ENCODE data around the gene PTH2.
A peak's percentile ranks its signal among the peaks of the same experiment; 100 is the strongest.

Gene PTH2

DNA sequence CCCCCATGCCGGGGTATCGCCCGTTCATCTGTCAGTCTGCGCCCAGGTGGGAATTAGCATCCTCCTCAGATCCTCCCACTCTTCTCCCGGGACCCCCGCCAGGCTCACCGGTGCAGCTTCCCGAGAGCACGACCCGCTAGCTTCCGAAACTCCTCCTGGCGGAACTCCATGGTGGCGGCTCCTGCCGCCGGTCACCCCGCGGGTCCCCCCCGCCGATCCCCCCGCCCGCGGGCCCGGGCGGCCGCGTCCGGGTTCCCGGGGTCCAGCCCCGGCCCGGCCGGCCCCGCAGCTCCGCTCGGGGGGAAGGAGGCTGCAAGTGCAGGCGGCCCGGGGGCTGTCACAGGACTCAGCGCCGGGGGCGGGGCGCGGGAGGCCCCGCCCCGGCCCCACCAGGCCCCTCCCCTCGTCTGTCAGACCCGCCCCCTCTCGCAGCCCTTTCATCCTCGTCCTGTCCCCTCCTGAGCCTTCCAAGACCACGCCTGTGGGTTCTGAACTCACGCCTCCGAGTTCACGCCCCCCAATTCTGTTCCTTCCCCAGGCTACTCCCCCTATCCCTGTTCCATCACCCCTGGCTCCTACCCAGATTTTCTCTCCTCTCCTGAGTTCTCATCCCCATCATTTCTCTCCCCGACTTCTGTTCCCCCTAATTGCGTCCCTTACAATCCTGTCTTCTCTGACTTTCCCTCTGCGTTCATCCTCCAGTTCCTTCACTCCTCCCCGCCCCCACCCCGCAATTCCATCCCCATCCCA, 18.1 kb upstream of the PTH2 start, which contains the start of gene SLC17A7:
TSS of gene SLC17A7 (minus strand) at position 318 of the 750 bp plus-strand sequence. CDS start at position 170, 148 bp downstream.
- ATAC-seq, result no peak
- Mint-ChIP-seq H3K27me3 (peaks cover 60% of the 10 kb centered on the region), H3K27ac (no peak within 1 kb of the TSS)

DNA sequence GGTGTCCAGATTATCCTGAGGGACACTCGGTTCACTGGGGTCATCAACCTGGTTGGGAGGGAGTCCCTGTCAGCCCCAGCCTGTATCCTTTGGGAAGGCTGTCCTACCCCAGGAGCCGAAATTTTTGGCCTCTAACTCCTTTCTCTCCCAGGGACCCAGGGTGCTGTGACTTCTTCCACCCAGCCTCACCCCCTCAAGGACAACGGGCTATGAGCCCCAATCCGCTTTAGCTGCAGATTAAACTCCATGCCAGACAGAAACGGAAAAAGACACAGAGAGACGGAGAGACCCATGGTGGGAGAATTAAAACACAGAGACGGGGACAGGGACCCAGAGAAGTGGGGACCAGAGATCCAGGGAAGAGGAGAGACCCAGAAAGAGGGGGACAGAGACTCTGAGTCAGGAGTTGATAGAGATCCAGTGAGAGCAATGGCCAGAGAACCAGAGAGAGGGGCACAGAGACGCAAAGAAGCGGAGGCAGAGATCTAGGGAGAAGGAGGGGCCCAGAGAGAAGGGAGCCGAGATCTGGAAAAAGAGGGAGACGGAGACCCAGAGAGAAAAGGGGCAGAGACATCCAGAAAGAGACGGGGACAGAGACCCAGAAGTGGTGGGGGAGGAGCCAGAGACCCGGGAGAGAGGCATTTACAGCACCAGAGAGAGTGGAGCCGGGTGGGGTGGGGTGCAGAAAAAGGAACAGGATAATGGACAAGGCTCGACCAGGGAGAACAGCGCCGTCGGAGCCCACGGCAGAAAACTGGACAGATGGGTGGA, 17.4 kb upstream of the PTH2 start:
- Mint-ChIP-seq H3K9me3 (no peaks in the 10 kb centered on the region), H3K4me1 (peaks cover 36% of the 10 kb centered on the region), H3K36me3 (ENCODE audit: low read depth) (no peaks in the 10 kb centered on the region), H3K4me3 (no peak overlapping the region), H3K27me3 (peaks cover 68% of the 10 kb centered on the region), H3K27ac (no peak overlapping the region)
- DNase-seq, result no peak
- no peak for ATAC-seq

More for the DNA sequence above, 18.1 kb upstream of the PTH2 start, which contains the start of gene SLC17A7:
- H3K4me1 Mint-ChIP-seq, result peaks cover 30% of the 10 kb centered on the region
- peak; percentile 62 for DNase-seq
- H3K36me3 Mint-ChIP-seq (ENCODE audit: low read depth), result peaks cover 2% of the 10 kb centered on the region
- peak within 1 kb of the TSS; percentile 76 for H3K4me3 Mint-ChIP-seq
- no peaks in the 10 kb centered on the region for H3K9me3 Mint-ChIP-seq

DNA sequence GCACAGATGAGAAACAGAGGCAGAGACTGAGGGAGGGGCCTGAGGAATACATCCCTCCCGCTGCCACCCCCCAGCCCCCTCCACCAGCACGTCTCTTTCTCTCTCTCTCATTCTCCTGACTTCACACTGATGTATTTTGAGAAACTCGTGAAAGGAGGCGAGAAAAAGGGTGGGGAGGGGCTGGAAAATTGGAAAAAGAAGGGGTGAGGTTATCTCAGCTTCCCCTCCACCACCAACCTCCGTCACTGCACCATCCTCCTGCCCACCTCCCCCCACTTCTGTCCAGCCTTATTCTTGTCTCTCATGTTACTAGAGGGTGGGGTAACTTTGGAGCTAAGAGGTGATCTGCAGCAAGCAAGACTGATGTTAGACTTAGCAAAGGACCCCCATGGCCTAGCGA, 16.6 kb upstream of the PTH2 start:
- no peak overlapping the region for H3K4me3 Mint-ChIP-seq
- H3K27me3 Mint-ChIP-seq, result peaks cover 76% of the 10 kb centered on the region
- no peaks in the 10 kb centered on the region for H3K36me3 Mint-ChIP-seq (ENCODE audit: low read depth)
- peaks cover 32% of the 10 kb centered on the region for H3K4me1 Mint-ChIP-seq
- ATAC-seq (no peak), DNase-seq (no peak)
- H3K27ac Mint-ChIP-seq, result no peak overlapping the region
- H3K9me3 Mint-ChIP-seq, result no peaks in the 10 kb centered on the region

DNA sequence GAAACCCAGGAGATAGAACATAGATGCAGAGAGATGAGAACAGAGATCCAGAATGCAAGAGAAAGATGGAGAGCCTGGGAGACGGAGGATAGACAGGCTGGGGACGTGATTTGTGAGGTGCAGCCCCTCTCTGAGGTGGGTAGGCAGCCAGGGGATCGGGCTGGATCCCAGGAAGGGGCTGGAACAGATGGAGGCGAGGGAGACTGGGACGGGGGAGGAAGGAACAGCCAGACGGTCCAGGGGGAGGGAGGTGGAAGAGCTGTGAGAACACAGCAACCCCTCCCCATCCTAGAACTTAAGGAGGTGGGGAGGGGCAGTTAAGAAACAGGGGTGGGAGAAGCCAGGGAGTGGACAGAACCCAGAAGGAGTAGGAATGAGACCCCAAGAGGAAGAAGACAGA, 15.0 kb upstream of the PTH2 start:
- Mint-ChIP-seq H3K27ac (no peak overlapping the region), H3K4me1 (peaks cover 27% of the 10 kb centered on the region), H3K9me3 (no peaks in the 10 kb centered on the region), H3K4me3 (no peak overlapping the region), H3K27me3 (peaks cover 90% of the 10 kb centered on the region), H3K36me3 (ENCODE audit: low read depth) (no peaks in the 10 kb centered on the region)
- DNase-seq (no peak), ATAC-seq (no peak)

DNA sequence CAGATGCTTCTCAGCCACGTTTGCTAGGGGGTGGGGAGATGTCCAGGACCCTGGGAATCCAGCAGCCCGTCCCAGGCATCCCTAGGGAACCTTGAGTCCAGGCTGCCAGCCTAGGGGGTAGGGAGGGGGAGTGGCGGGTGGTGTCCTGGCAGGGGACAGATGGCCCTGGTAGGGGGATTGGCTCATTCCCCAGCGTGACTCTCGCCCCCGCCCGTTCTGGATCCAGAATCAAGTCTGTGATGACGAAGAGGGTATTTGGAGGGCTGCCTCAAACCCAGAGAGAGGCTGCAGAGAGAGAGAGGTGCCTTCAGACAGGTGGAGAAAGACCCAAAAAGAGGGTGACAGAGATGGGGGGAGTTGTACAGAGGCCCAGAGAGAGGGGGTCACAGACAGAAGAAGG, 14.0 kb upstream of the PTH2 start:
- no peaks in the 10 kb centered on the region for H3K9me3 Mint-ChIP-seq
- no peak for DNase-seq
- ATAC-seq, result no peak
- peaks cover 30% of the 10 kb centered on the region for H3K4me1 Mint-ChIP-seq
- H3K27ac Mint-ChIP-seq, result no peak overlapping the region
- H3K36me3 Mint-ChIP-seq (ENCODE audit: low read depth), result no peaks in the 10 kb centered on the region
- H3K27me3 Mint-ChIP-seq, result peaks cover 94% of the 10 kb centered on the region
- no peak overlapping the region for H3K4me3 Mint-ChIP-seq

DNA sequence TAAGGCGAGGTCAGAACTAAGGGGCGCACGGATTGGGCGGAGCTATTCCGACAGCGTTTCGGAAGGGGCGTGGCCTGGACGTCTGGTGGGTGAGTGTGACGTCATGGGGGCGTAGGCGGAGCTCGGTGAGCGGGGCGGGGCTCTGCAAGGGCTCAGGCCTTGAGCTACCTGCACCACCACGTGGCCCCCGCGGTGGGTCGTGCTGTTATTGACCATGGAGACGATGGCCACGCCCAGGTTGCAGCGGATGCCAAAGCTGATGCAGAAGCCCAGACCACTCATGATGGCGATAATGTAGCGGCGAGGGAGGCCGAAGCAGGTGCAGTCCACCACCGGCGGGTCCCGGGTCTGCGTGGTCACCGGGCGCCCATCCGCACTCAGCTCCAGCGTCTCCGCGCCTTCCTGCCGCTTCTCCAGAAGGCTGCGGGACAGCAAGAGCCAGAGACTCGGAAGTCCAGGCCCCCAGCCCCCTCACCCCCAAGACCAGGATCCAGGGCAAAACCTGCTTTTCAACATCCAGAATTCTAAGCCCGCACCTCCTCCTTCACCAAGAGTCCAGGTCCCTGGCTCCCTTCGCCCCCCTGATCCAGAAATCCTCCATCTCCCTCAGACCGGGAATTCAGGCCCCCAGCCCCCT, 13.3 kb upstream of the PTH2 start:
- ATAC-seq, result no peak
- peaks cover 94% of the 10 kb centered on the region for H3K27me3 Mint-ChIP-seq
- DNase-seq, result peak; percentile 80
- peaks cover 26% of the 10 kb centered on the region for H3K4me1 Mint-ChIP-seq
- H3K36me3 Mint-ChIP-seq (ENCODE audit: low read depth), result no peaks in the 10 kb centered on the region
- H3K9me3 Mint-ChIP-seq, result no peaks in the 10 kb centered on the region
- no peak overlapping the region for H3K4me3 Mint-ChIP-seq
- H3K27ac Mint-ChIP-seq, result peak overlapping the region; percentile 34

DNA sequence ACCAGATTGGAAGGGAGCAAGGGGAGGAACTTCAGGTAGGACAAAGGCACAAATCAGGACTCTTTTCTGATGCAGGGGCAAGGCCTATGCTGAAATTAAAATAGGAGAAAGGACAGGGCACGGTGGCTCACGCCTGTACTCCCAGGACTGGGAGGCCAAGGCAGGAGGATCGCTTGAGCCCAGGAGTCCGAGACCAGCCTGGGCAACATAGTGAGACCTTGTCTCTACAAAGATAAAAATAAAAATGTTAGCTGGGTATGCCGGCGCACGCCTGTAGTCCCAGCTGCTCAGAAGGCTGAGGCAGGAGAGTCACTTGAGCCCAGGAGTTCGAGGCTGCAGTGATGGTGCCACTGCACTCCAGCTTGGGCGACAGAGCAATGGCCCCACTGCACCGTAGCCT, 12.4 kb upstream of the PTH2 start:
- ATAC-seq (no peak), DNase-seq (no peak)
- H3K36me3 Mint-ChIP-seq (ENCODE audit: low read depth), result no peaks in the 10 kb centered on the region
- no peak overlapping the region for H3K27ac Mint-ChIP-seq
- no peak overlapping the region for H3K4me3 Mint-ChIP-seq
- H3K9me3 Mint-ChIP-seq, result no peaks in the 10 kb centered on the region
- peaks cover 97% of the 10 kb centered on the region for H3K27me3 Mint-ChIP-seq
- H3K4me1 Mint-ChIP-seq, result peaks cover 25% of the 10 kb centered on the region

DNA sequence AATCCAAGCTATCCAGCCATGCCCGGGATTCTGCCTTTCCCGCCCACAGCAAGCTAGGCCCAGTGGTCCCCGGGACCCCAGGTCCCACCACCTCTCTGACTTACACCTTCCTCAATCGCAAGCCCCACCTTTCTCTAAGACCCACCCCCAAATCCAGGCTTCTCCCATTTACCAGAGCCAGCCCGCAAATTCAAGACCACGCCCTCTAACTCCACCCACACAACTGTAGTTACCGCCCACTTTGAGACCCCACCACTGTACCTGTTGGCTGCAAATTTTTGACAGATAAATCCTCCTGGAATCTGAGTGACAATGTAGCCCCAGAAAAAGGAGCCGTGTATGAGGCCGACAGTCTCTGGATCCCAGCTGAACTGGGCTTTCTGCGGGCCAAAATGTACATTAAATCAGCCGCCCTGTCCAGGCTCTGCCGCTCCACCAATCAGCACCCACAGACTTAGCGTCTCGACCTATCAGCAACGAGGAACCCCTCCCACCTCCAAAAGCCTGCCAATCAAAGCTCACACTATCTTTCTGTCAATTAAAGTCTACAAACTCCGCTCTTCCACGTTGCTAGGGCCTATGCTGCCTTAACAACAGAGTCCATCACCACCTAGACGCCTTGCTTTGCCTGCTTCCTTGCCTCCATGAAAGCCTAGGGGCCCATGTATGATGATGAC, 11.8 kb upstream of the PTH2 start:
- no peaks in the 10 kb centered on the region for H3K9me3 Mint-ChIP-seq

DNA sequence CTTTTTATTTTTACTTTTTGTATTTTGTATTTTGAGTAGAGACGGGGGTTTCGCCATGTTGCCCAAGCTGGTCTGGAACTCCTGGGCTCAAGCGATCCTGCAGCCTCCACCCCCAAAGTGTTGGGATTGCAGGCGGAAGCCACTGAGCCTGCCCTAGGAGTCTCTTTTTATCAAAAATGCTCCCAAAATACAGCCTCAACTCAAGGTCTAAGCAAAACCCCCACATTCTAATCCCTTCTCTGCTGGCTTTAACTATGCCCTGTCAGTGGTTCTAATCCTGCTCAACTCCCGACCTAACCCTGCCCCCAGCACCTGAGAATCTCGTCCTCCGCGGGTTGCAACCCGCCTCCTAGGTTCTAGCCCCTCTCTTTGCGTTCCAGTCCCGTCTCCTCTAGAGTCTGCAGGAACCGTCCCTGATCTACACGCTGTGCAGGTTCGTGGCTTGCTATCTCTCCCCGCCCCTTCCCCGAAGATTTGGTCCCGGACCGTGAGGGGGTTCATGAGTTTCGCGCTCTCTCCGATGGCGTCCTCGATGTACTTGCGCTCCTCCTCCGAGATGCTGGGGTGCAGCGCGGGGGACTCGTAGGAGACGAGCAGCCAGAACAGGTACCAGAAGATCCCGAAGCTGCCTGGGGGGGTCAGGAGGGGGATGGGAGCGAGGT, 10.1 kb upstream of the PTH2 start:
- Mint-ChIP-seq H3K4me3 (no peak overlapping the region), H3K4me1 (peaks cover 32% of the 10 kb centered on the region), H3K9me3 (no peaks in the 10 kb centered on the region), H3K27ac (no peak overlapping the region), H3K27me3 (peaks cover 94% of the 10 kb centered on the region), H3K36me3 (ENCODE audit: low read depth) (no peaks in the 10 kb centered on the region)
- DNase-seq (no peak), ATAC-seq (no peak)

More for the DNA sequence above, 11.8 kb upstream of the PTH2 start:
- ATAC-seq (no peak), DNase-seq (no peak)
- peaks cover 26% of the 10 kb centered on the region for H3K4me1 Mint-ChIP-seq
- H3K27me3 Mint-ChIP-seq, result peaks cover 96% of the 10 kb centered on the region
- H3K27ac Mint-ChIP-seq, result no peak overlapping the region
- no peak overlapping the region for H3K4me3 Mint-ChIP-seq
- H3K36me3 Mint-ChIP-seq (ENCODE audit: low read depth), result no peaks in the 10 kb centered on the region

DNA sequence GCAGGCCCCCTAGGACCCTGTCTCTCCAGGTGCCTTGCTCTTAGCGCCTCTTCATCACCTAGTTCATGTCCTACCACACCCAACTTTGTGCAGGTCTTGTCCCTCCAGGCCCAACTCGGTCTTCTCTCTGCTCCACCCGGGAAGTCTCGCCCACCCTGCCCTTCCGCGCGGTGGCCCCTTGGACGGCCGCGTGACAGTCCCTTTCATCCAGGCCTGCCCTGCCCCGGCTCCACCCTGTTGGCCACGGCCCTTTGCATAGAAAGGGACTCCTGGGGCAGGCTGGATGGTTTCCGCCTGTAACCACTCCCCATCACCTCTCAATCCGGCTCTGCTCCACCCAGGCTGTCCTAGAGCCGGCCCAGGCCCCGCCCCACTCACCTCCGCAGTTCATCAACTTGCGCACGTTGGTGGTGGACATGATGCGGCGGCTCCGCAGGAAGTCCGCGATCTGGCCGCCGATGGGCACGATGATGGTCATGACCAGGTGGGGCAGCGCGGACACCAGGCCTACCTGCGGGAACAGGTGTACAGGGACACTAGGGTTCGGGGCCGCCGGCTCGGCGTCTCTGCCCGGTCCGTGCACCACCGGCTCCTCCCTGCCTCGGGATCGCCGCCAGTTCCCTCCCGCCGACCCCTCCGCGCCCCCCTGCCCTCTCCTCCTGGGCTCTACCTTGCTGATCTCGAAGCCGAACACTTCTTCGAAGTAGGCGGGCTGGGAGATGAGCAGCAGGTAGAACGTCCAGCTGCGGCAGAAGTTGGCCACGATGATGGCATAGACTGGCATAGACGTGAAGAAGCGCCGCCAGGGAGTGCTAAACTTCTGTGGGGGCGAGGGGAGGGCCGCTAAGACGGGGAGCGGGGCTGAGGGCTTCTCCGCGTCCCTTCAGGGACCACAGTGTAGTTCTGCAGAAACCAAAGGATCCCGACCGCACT, 9.2 kb upstream of the PTH2 start:
- no peak for DNase-seq
- Mint-ChIP-seq H3K9me3 (no peaks in the 10 kb centered on the region), H3K4me1 (peaks cover 39% of the 10 kb centered on the region), H3K36me3 (ENCODE audit: low read depth) (no peaks in the 10 kb centered on the region), H3K27me3 (peaks cover 92% of the 10 kb centered on the region), H3K27ac (no peak overlapping the region), H3K4me3 (no peak overlapping the region)
- no peak for ATAC-seq

DNA sequence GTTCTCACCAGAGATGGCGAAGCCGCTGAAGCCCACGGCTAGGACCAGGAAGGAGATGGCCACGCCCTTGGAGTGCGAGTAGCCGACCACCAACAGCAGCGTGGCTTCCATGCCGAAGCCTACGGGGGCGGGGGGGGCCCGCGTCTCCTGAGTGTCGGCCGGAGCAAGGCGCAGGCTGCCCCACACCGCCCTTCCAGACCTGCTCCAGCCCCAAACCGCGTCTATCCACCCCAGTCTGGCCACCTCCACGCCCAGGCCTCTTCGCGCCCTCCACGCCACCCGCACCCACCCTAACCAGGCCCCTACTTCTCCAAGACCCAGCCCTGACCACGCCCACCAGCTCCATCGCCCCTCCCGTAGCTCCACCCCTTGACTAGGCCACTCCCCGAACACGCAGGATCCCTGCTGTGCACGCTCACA, 8.1 kb upstream of the PTH2 start:
- no peak for ATAC-seq
- no peak for DNase-seq
- peaks cover 93% of the 10 kb centered on the region for H3K27me3 Mint-ChIP-seq
- H3K4me3 Mint-ChIP-seq, result no peak overlapping the region
- H3K36me3 Mint-ChIP-seq (ENCODE audit: low read depth), result no peaks in the 10 kb centered on the region
- no peaks in the 10 kb centered on the region for H3K9me3 Mint-ChIP-seq
- H3K27ac Mint-ChIP-seq, result no peak overlapping the region
- H3K4me1 Mint-ChIP-seq, result peaks cover 43% of the 10 kb centered on the region

DNA sequence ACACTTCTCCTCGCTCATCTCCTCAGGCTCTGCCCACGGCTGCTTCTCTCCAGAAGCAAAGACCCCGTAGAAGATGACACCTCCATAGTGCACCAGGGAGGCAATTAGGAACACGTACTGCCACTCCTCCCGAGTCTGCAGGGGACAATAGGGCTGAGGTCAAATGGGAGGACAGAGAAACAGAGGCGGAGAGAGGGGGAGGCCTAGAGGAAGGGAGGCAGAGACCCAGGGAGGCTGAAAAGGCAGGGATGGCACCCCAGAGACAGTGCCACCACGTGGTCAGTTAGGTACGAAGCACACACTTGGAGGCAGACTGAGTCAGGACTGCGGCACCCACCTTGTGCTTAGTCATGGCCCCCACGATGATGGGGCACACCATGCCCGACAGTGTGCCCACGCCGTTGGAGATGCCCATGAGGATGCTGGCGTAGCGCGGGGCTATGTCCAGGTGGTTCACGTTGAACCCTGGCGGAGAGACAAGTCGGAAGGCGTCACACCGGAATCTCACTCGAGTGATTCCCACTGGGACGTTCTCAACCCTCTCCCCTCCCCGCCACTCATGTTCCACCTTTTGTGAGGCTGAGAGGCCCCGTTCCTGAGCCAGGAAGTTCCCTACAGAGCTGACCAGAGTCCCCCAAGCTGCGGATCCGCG, 7.6 kb upstream of the PTH2 start:
- Mint-ChIP-seq H3K27me3 (peaks cover 93% of the 10 kb centered on the region), H3K4me3 (no peak overlapping the region), H3K36me3 (ENCODE audit: low read depth) (no peaks in the 10 kb centered on the region), H3K9me3 (no peaks in the 10 kb centered on the region), H3K27ac (no peak overlapping the region), H3K4me1 (peaks cover 39% of the 10 kb centered on the region)
- ATAC-seq (no peak), DNase-seq (no peak)

DNA sequence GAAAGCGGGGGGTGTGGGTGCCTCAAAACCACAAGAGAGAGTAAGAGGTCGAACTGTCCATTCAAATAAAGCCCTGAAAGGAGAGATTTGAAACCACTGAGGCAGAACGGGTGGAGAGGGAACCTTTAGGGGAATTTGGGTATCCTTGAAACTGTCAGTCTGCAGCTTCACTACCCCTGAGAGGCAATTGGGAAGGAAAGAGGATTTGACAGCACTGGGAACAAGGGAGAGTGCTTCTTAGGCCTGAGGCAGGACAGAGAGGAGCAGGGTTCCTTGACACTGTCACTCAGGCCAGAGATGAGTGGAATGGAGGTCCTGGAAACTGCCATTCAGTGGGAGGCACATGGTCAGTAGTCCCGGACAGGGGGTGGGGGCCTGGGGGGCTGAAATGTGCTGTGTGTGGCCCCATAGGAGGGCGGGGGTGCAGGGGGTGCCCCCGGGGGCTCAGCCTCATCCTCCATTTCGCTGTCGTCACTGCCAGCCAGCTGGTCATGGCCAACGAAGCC, 7.0 kb upstream of the PTH2 start:
- Mint-ChIP-seq H3K4me1 (peaks cover 40% of the 10 kb centered on the region), H3K36me3 (ENCODE audit: low read depth) (no peaks in the 10 kb centered on the region), H3K27me3 (peaks cover 93% of the 10 kb centered on the region), H3K27ac (no peak overlapping the region), H3K9me3 (no peaks in the 10 kb centered on the region), H3K4me3 (no peak overlapping the region)
- no peak for ATAC-seq
- DNase-seq, result no peak
